NCI-H1930 (cell line): ENCODE measurements around the gene PSMC1.

Source experiments
- DNase-seq, 2 experiments: peaks; one replicate each; lab custom pipeline; 2025; lab: John Stamatoyannopoulos, UW

The PSMC1 gene

DNA sequence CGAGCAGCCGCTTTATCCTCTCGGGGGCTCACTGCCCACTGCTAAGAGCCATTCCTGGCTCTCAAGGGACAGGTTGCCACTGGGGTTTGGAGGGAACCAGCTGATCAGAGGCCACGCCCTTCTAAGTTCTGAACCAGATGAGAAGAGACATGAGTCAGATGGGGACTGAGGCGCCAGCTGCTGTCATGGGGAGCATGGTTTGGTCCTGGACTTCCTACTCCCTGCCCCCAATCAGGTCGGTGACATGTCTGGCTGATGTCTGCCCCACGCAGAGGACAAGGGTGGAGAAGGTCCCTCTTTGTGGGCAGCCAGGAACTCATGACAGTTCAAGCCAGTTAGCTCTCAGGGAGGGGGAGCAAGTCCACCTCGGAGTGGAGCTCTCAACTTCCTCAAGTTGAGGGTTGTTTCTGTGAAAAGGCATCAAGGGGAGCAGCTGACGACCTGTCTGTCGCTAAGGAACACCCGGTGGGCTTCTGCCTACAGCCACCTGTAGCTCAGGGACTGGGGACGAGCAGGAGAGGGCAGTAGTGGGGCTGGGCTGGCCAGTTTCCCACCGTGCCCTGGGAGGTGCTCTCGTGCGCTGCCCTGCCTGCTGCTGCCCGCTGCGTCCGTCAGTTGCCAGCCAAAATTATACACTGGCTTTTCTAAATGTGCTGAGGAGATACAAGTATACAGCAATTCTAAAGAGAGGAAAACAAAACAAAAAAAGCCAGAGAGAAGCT lies 20.5 kb downstream of the PSMC1 start:
- no peak for DNase-seq

DNA sequence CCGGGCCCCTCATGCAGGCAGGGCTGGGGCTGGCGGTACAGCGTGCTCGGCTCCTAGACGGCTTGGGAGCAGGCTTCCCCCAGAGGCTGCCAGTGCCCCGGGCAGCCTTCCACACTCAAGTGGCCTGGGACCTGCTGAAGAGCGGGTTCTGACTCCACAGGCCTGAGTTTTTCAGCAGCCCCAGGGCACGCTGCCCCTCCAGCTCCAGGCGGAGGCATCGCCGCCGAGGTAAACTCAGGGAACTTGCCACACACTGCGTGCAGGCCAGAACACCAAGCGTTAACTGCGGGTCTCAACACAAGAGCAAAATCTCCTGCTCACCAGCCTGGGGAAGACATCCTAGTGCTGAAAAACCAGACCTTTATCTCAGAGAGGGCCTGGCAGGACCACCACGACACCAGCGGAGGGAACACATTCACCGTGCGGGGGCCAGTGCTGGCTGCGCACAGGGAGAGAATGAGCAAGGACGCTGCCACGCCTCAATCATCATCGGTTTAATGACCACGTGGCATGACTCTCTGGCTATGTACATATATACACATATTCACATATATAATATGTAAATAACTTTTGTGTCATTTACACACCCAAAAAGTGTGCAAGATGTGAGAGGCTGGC lies 21.3 kb downstream of the PSMC1 start:
- DNase-seq = no peak

- DNase-seq = no peak
Measured at GRCh38 chr14:90278199-90279175, 22.1 kb downstream of the PSMC1 start.

DNA sequence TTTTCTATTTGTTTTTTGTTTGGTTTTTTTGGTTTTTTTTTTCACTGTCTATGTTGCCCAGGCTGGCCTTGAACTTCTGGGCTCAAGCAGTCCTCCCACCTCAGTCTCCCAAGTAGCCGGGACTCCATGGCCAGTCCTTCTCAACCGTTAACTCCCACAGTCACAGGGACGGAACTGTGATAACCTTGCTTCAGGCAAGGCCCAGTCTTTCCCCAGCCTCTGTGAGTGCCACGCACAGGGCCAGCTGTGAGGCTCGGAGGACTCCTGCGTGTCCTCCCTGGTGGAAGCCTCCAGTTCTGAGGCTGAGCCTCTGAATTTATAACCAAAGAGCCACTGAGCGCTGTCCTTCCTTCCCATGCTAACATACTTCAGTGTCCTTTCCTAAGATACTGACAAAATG lies 23.7 kb downstream of the PSMC1 start:
- no peak for DNase-seq

- no peak for DNase-seq
Measured at GRCh38 chr14:90281261-90281660, 24.9 kb downstream of the PSMC1 start.

DNA sequence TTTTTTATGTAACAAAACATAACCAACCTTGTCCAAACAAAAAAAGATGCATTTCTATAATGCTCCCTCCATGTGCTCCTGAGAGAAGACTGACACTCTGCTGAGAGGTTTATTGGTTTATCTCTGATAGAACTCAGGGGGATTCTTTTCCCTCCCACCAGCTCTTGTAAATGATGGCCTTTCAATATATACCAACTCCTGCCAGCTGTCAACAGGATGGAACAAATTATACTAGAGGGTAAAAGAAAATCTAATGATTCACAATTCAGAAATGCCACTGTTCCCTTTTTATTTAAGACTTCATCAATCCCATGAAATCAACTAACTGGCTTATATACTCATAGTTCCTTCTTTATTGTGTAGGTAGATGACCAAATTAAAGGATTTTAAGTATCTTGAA lies 25.4 kb downstream of the PSMC1 start:
- DNase-seq = no peak

GRCh38 chr14:90287791-90288190 lies 31.4 kb downstream of the PSMC1 start:
- no peak for DNase-seq

GRCh38 chr14:90288651-90289355 lies 32.5 kb downstream of the PSMC1 start:
- no peak for DNase-seq

DNA sequence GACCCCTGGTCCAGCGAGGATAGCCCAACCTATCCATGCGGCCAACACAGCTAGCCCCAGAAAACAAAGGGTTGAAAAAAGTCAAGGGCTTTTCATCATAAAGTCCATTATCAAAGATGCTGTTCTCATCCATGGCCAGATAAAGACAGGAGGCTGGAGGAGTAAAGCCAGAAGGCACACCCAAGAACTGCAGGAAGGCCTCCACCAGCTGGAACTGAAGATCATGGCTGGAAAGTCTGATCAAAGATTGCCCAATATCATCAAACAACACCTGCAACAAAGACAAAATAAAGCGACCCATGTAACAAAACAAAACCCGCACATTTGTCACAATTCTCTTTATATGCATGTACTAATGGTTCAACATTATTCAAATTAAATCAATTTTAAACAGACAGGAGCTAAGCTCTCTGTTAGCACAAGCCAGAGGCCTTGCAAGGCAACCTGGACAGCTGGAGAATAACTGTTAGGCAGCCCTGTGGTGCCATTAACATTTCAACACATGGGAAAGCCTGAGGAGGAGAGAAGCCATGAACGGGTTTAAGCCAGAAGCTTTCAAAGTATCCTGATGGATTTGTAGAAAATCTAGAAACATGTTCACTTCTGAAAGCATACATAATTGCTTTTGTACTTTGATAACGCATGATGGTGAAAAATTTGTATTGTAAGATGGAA lies 34.1 kb downstream of the PSMC1 start:
- no peak for DNase-seq

GRCh38 chr14:90291699-90292098 lies 35.3 kb downstream of the PSMC1 start:
- DNase-seq = no peak

- no peak for DNase-seq
Measured at GRCh38 chr14:90293766-90294730, 37.7 kb downstream of the PSMC1 start.

GRCh38 chr14:90294872-90295271 lies 38.5 kb downstream of the PSMC1 start:
- no peak for DNase-seq

GRCh38 chr14:90295870-90296516 lies 39.6 kb downstream of the PSMC1 start:
- DNase-seq = no peak

- no peak for DNase-seq
Measured at GRCh38 chr14:90296641-90297040, 40.3 kb downstream of the PSMC1 start.

GRCh38 chr14:90297876-90298629 lies 41.7 kb downstream of the PSMC1 start:
- no peak for DNase-seq

- DNase-seq = no peak
Measured at GRCh38 chr14:90299408-90299807, 43.1 kb downstream of the PSMC1 start.

DNA sequence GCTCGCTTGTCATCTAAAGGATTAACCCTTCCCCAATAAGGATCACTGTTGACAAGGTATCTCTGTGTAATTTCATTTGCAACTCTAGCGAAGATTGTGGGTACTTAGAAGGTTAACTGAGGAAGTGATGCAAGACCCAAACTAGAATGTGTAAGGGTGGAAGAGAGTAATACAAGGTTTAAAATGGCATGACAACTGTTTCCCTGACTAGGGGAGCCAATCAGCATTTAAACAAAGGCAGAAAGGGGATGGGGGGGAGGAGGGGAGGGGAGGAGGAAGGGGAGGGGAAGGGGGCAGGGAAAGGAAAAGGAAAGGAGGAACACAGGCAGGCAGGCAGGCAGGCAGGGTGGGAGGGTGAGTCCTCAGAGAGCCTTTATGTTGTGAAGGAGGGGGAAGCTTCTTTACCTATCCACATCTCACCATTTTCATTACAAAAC lies 44.3 kb downstream of the PSMC1 start:
- DNase-seq = no peak

DNA sequence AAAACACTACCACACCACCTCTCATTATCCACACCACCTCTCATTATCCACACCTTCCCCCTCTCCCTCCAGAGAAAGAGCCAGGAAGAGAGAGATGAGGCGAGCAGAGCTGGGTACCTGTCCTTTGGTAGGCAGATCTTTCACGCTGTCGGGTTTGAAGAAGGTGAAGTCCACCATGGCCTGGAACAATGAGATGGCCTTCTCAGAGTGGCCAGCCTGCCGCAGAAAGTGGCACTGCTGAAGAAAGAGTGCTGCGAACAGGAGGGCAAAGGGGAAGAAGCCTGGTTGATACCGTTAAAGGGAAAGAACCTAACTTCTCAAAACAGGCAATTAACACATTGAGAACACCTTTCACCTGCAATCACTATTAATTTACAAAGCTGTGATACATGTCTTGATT lies 44.8 kb downstream of the PSMC1 start:
- DNase-seq = no peak

DNA sequence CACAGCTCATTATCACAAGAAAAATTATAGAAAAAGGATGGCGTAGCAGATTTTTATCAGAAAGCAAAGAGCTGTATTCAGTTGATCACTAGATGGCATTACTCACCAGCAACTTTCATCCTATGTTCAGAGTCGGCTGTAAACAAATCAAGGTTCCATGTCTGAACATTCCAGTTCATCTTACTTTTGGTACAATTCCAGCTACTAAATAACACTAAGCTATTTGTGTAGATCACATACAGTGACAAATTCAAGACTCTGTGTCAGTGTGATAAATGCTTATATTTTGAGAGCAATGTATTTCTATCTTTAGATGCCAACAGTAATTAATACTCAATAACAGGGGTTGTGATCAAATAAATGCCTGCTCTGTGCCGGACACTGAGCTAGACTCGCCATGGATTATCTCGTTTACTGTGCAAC lies 45.3 kb downstream of the PSMC1 start:
- DNase-seq = no peak
